CD4-positive, alpha-beta T cell treated with Interleukin-10 for 1 hour (primary cell): ENCODE results near the gene CDKAL1.

Experiments used
- DNase-seq: peaks from one replicate; pipeline ENCODE4 v3.0.0-alpha.2; 2020

Gene CDKAL1

GRCh38 chr6:20939161-20939775, 405.0 kb downstream of the CDKAL1 start:
- no peak for DNase-seq

- no peak for DNase-seq
These were observed 408.9 kb downstream of the CDKAL1 start for GRCh38 chr6:20943040-20943627.

GRCh38 chr6:20943922-20944321, 409.7 kb downstream of the CDKAL1 start:
- DNase-seq, result no peak

- no peak for DNase-seq
These were observed 411.8 kb downstream of the CDKAL1 start for GRCh38 chr6:20946022-20946421.

GRCh38 chr6:20946890-20947289, 412.6 kb downstream of the CDKAL1 start:
- no peak for DNase-seq

GRCh38 chr6:20947977-20948376, 413.7 kb downstream of the CDKAL1 start:
- DNase-seq, result no peak

GRCh38 chr6:20948556-20948955, 414.3 kb downstream of the CDKAL1 start:
- no peak for DNase-seq

- no peak for DNase-seq
These were observed 414.9 kb downstream of the CDKAL1 start for GRCh38 chr6:20949138-20949537.

- no peak for DNase-seq
These were observed 418.6 kb downstream of the CDKAL1 start for GRCh38 chr6:20952699-20953474.

GRCh38 chr6:20954315-20954714, 420.1 kb downstream of the CDKAL1 start:
- DNase-seq, result no peak

GRCh38 chr6:20955131-20955530, 420.9 kb downstream of the CDKAL1 start:
- DNase-seq, result no peak

GRCh38 chr6:20955751-20956150, 421.5 kb downstream of the CDKAL1 start:
- no peak for DNase-seq

- no peak for DNase-seq
These were observed 425.8 kb downstream of the CDKAL1 start for GRCh38 chr6:20960067-20960466.

GRCh38 chr6:20965276-20965675, 431.0 kb downstream of the CDKAL1 start:
- no peak for DNase-seq

GRCh38 chr6:20965915-20966314, 431.7 kb downstream of the CDKAL1 start:
- DNase-seq, result no peak

GRCh38 chr6:20969551-20969950, 435.3 kb downstream of the CDKAL1 start:
- no peak for DNase-seq

- DNase-seq, result no peak
These were observed 442.2 kb downstream of the CDKAL1 start for GRCh38 chr6:20976391-20976918.

- DNase-seq, result no peak
These were observed 443.9 kb downstream of the CDKAL1 start for GRCh38 chr6:20978151-20978614.

GRCh38 chr6:20979076-20979475, 444.8 kb downstream of the CDKAL1 start:
- no peak for DNase-seq

- no peak for DNase-seq
These were observed 449.7 kb downstream of the CDKAL1 start for GRCh38 chr6:20983961-20984360.

GRCh38 chr6:20985821-20986220, 451.6 kb downstream of the CDKAL1 start:
- DNase-seq, result no peak

GRCh38 chr6:20991910-20992309, 457.7 kb downstream of the CDKAL1 start:
- no peak for DNase-seq

- DNase-seq, result no peak
These were observed 461.8 kb downstream of the CDKAL1 start for GRCh38 chr6:20996099-20996498.
